Testis (tissue), 3 donors: ENCODE measurements around the gene MAPK12. TPM values are rescaled to one million over a fixed set of nuclear protein-coding genes. Genes with fewer than 3 reads are reported as not detected.

Source experiments
- DNase-seq: peaks from one replicate; pipeline ENCODE4 v3.0.0-alpha.2; 2019
- H3K27ac ChIP-seq, 2 donors: fragments of 200-600 bp; sonication (generic); one replicate each; pipeline ENCODE4 v1.5.1; 2019
- H3K27me3 ChIP-seq: fragments of 200-600 bp; sonication (generic); one replicate; pipeline ENCODE4 v1.5.1; 2019
- H3K36me3 ChIP-seq: fragments of 200-600 bp; sonication (generic); one replicate; pipeline ENCODE4 v1.5.1; 2017; ENCODE audit warnings: low read depth; ENCODE audit errors: missing control alignments
- H3K4me1 ChIP-seq: fragments of 200-600 bp; sonication (generic); one replicate; pipeline ENCODE4 v1.5.1; 2019
- H3K4me3 ChIP-seq, 2 donors: fragments of 200-600 bp; sonication (generic); one replicate each; pipeline ENCODE4 v1.5.1; 2017 to 2019
- H3K9me3 ChIP-seq: fragments of 200-600 bp; sonication (generic); one replicate; pipeline ENCODE4 v1.5.1; 2017
- POLR2A ChIP-seq: fragments of 450-650 bp; IDR thresholded peaks from one replicate; pipeline ENCODE4 v1.6.1; 2017; ENCODE audit warnings: antibody characterized with exemption, mild to moderate bottlenecking, moderate library complexity
- WGBS, 2 donors: methylation state at CpG; one replicate each; pipeline ENCODE4 v1.1.5; 2018; 5-methylcytosine and 5-hydroxymethylcytosine counted together
- intact Hi-C: fragments of 100-400 bp; cut with DNase I; formaldehyde crosslinking; loops from one replicate; pipeline ENCODE4 v1.15.1; 2023; ENCODE audit warnings: low total_unique reads
- polyA plus RNA-seq: library from polyadenylated mRNA; stranded (reverse); fragments of 350-450 nt; fragmentation: Illumina TruSeq; extraction: RNeasy Lipid Tissue Mini Kit (QIAGEN cat#74804); gene quantifications from one replicate; pipeline ENCODE4 v1.2.3, GENCODE V29; 2014; ENCODE audit warnings: low read depth, low replicate concordance; ENCODE audit not compliant: insufficient read depth
- total RNA-seq, 2 donors: library from RNA; depleted of rRNA; stranded (reverse); fragments of >200 nt; gene quantifications; one replicate each; pipeline ENCODE4 v1.2.3, GENCODE V29; 2016
- TF ChIP-seq, protein P1 (sequence below), 3 experiments: fragments of 450-650 bp in 2 of 3; fragments of 200-600 bp in 1 of 3; sonication (generic) in 1 of 3; IDR thresholded peaks; one replicate each; pipeline ENCODE4 v1.5.1; 2016 to 2019; ENCODE audit warnings: antibody characterized with exemption in 3 of 3, mild to moderate bottlenecking in 2 of 3, moderate library complexity in 1 of 3

The MAPK12 gene
- total and polyA plus RNA-seq, 3 donors from 2014 or later, result 9.1 to 25.1 (median 22.3) TPM

DNA sequence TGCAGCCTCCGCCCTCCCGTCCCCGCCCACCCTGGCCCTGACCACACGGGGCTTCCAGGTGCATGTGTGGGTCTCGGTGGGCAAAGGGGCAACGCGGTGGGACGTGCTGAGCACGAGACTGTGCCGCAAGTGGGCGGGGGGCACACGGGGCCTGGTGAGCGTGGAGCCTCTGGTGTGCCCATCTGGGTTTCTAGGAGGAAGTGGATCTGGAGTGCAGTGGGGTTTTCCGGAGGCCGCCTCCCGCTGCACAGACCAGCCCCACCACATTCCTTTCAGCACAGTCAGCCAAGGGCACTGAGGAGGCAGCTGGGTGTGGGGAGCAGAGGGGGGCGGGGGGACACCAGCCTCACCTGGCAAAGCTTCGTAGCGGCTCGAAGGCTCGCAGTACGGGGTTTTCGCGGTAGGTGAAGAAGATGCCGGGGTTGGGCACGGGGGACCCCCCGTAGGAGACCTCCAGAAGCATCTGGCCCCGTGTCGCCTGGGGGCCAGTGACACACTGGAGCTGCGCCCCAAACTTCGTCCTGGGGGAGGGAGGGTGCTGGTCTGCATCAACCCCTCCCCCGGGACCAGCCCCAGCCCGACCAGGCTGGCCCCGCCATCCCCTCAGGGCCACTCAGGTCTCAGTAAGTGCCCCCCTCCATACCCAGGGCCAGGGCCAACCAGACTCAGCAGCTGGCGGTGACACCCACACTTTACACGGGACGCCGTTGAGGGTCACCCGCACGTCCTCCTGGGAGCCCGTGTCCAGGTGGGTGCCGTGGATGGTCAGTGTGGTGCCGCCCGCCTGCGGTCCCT lies 21.1 kb upstream of the MAPK12 start:
- intact Hi-C loops, result no loop called here
- no peak overlapping the region for H3K27ac ChIP-seq
- DNase-seq, result no peak

DNA sequence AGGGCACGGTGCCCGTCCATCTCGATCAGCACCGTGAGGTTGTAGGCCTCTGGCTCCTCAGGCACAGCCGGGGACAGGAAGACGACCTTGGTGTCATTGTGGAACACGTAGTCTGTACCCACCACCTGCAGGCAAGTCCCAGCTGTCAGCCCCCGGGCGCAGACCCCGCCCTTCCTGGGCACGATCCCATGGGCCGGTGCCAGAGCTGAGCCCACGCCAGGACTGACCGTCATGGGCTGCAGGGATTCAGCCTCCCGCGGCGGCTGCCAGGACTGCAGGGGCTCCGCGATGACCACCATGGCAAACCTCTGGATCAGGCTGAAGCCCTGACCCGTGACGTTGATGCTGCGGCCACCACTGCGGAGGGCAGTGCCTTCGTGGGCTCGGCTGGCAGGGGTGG lies 20.5 kb upstream of the MAPK12 start:
- no peak overlapping the region for H3K4me3 ChIP-seq
- 80 to 94% methylated on average over 8 to 20 of the region's 25 CpGs for WGBS, 2 donors
- TF ChIP-seq, protein P1, sequence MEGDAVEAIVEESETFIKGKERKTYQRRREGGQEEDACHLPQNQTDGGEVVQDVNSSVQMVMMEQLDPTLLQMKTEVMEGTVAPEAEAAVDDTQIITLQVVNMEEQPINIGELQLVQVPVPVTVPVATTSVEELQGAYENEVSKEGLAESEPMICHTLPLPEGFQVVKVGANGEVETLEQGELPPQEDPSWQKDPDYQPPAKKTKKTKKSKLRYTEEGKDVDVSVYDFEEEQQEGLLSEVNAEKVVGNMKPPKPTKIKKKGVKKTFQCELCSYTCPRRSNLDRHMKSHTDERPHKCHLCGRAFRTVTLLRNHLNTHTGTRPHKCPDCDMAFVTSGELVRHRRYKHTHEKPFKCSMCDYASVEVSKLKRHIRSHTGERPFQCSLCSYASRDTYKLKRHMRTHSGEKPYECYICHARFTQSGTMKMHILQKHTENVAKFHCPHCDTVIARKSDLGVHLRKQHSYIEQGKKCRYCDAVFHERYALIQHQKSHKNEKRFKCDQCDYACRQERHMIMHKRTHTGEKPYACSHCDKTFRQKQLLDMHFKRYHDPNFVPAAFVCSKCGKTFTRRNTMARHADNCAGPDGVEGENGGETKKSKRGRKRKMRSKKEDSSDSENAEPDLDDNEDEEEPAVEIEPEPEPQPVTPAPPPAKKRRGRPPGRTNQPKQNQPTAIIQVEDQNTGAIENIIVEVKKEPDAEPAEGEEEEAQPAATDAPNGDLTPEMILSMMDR (IDR thresholded peaks at IDR 0.05), result no peak
- no peak for TF ChIP-seq POLR2A
- no peak overlapping the region for H3K27ac ChIP-seq
- H3K27me3 ChIP-seq, result no peaks in the 10 kb centered on the region
- H3K4me1 ChIP-seq, result no peaks in the 10 kb centered on the region
- no peaks in the 10 kb centered on the region for H3K36me3 ChIP-seq
- no peaks in the 10 kb centered on the region for H3K9me3 ChIP-seq
- DNase-seq, result no peak
- intact Hi-C loops, result no loop called here

More for the DNA sequence above, 21.1 kb upstream of the MAPK12 start:
- TF ChIP-seq, protein P1 (IDR thresholded peaks at IDR 0.05), result no peak
- no peak for TF ChIP-seq POLR2A
- WGBS, 2 donors, result 84 to 92% methylated on average over 12 to 44 of the region's 45 CpGs
- Histone ChIP-seq H3K4me1 (no peaks in the 10 kb centered on the region), H3K9me3 (no peaks in the 10 kb centered on the region), H3K4me3 (no peak overlapping the region), H3K27me3 (no peaks in the 10 kb centered on the region), H3K36me3 (no peaks in the 10 kb centered on the region)

DNA sequence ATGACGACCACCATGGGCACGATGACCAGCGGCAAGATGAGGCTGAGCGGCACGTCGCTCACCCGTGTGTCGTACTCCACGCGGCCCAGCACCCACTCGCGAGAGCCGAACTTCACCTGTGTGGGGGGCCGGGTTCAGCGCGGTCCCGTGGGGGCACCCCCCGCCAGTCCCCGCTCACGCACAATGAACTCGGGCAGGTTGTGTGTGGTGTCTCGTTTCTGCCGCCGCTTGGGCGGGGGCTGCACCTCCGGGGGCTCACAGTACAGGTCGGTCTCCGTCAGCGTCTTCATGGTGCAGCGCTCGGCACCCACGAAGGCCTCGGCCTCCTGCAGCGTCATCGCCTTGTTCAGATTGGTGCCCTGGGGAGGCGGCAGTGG lies 19.9 kb upstream of the MAPK12 start:
- Histone ChIP-seq H3K4me1 (no peaks in the 10 kb centered on the region), H3K36me3 (no peaks in the 10 kb centered on the region)
- 94% methylated on average over 36 of the region's 36 CpGs; no CpG with 5 or more reads in 1 of the 2 donors for WGBS, 2 donors

GRCh38 chr22:50280708-50281383 lies 19.4 kb upstream of the MAPK12 start:
- H3K27me3 ChIP-seq, result no peaks in the 10 kb centered on the region
- intact Hi-C loops, result no loop called here
- no peak for DNase-seq
- WGBS, 2 donors, result 94 to 96% methylated on average over 40 to 47 of the region's 47 CpGs
- no peaks in the 10 kb centered on the region for H3K9me3 ChIP-seq
- H3K36me3 ChIP-seq, result no peaks in the 10 kb centered on the region
- H3K4me1 ChIP-seq, result no peaks in the 10 kb centered on the region
- H3K4me3 ChIP-seq, result no peak overlapping the region
- H3K27ac ChIP-seq, result no peak overlapping the region
- TF ChIP-seq, protein P1 (IDR thresholded peaks at IDR 0.05), result no peak
- TF ChIP-seq POLR2A, result no peak

More for the DNA sequence above, 19.9 kb upstream of the MAPK12 start:
- DNase-seq, result no peak
- TF ChIP-seq, protein P1 (IDR thresholded peaks at IDR 0.05), result no peak
- Histone ChIP-seq H3K27ac (no peak overlapping the region), H3K27me3 (no peaks in the 10 kb centered on the region), H3K9me3 (no peaks in the 10 kb centered on the region), H3K4me3 (no peak overlapping the region)
- intact Hi-C loops, result no loop called here
